Sigmoid colon (tissue), 4 donors: ENCODE results near the gene IDI1.

Experiments used
- CTCF ChIP-seq, 4 experiments: fragments of 450-650 bp in 3 of 4; fragments of 200-600 bp in 1 of 4; IDR thresholded peaks; one replicate each; pipeline ENCODE4 v1.5.1; 2016 to 2019; ENCODE audit warnings: antibody characterized with exemption in 4 of 4, mild to moderate bottlenecking in 3 of 4, moderate library complexity in 2 of 4
- POLR2AphosphoS5 ChIP-seq, 4 donors: sonication (generic); formaldehyde crosslinking; IDR thresholded peaks; one replicate each; pipeline ENCODE4 v1.6.1; 2017; ENCODE audit warnings: antibody characterized with exemption in 4 of 4

DNA sequence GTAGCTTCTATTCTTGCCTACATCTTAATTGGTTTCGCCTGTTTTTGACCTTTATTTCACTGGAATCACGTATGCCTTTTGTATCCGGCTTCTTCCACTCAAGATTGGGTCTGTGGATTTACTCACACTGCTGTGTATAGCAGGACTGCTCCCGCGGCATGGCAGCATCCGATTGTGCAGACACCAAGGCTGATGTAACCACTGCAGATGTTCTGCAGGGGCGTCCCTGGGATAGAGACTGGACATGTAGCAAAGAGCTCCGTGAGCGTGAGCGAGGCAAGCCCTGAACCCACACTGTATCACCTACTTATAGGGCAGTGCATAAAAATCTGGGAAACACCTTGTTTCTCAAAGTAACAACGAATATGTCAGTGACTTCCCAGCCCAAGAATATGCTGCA, 11.8 kb downstream of the IDI1 start:
- no peak for TF ChIP-seq POLR2AphosphoS5 (IDR thresholded peaks at IDR 0.05)
- no peak for TF ChIP-seq CTCF (IDR thresholded peaks at IDR 0.05)
